Neural cell (in vitro differentiated cells): ENCODE results near the gene STX10. TPM values are rescaled to one million over a fixed set of nuclear protein-coding genes. Genes with fewer than 3 reads are reported as not detected.

ENCODE experiments used
- H2AFZ ChIP-seq: fragments of 200-600, 300-800 bp; sonication (generic), shearing (Covaris generic); 2 replicates; pipeline ENCODE4 v1.6.0; 2014; ENCODE audit warnings: low read depth, mild to moderate bottlenecking, antibody characterized with exemption, low read length, moderate library complexity
- H3F3A ChIP-seq: fragments of 200-600 bp; shearing (Covaris generic); 2 replicates; pipeline ENCODE4 v1.6.1; 2016; ENCODE audit warnings: mild to moderate bottlenecking, moderate library complexity, mixed read lengths, antibody characterized with exemption, low read length; ENCODE audit not compliant: insufficient read depth, poor library complexity, severe bottlenecking
- H3K27ac ChIP-seq: fragments of 200-600, 300-800 bp; sonication (generic), shearing (Covaris generic); 2 replicates; pipeline ENCODE4 v1.5.1; 2014; ENCODE audit warnings: mild to moderate bottlenecking, low read length, moderate library complexity
- H3K27me3 ChIP-seq: fragments of 300-800, 200-600 bp; sonication (generic), shearing (Covaris generic); 2 replicates; pipeline ENCODE4 v1.6.0; 2014; ENCODE audit warnings: mild to moderate bottlenecking, low read depth, low read length, moderate library complexity; ENCODE audit not compliant: insufficient read depth
- H3K36me3 ChIP-seq: fragments of 300-800, 200-600 bp; sonication (generic), shearing (Covaris generic); 2 replicates; pipeline ENCODE4 v1.5.1; 2014; ENCODE audit warnings: mild to moderate bottlenecking, antibody characterized with exemption, low read length, moderate library complexity; ENCODE audit not compliant: insufficient read depth
- H3K4me2 ChIP-seq: fragments of 300-800, 200-600 bp; sonication (generic), shearing (Covaris generic); 2 replicates; pipeline ENCODE4 v1.6.0; 2014; ENCODE audit warnings: mild to moderate bottlenecking, low read length
- H3K4me3 ChIP-seq: fragments of 300-800, 200-600 bp; sonication (generic), shearing (Covaris generic); 2 replicates; pipeline ENCODE4 v1.5.1; 2014; ENCODE audit warnings: mild to moderate bottlenecking, low read length, moderate library complexity
- H3K79me2 ChIP-seq: fragments of 200-600 bp; shearing (Covaris generic); replicated peaks from 2 replicates; pipeline ENCODE4 v1.6.0; 2014; ENCODE audit warnings: mild to moderate bottlenecking, low read length, moderate library complexity; ENCODE audit not compliant: insufficient read depth
- H3K9ac ChIP-seq: fragments of 300-800, 200-600 bp; sonication (generic), shearing (Covaris generic); 2 replicates; pipeline ENCODE4 v1.6.1; 2016; ENCODE audit warnings: mild to moderate bottlenecking, low read length, mixed read lengths
- H3K9me2 ChIP-seq: fragments of 200-600 bp; shearing (Covaris generic); 2 replicates; pipeline ENCODE4 v1.6.1; 2016; ENCODE audit warnings: mild to moderate bottlenecking, low read length, mixed read lengths; ENCODE audit not compliant: insufficient read depth
- H3K9me3 ChIP-seq: fragments of 200-600, 300-800 bp; sonication (generic), shearing (Covaris generic); 2 replicates; pipeline ENCODE4 v1.6.1; 2016; ENCODE audit warnings: mild to moderate bottlenecking, mixed run types, low read length, moderate library complexity, mixed read lengths
- H4K20me1 ChIP-seq: fragments of 200-600 bp; shearing (Covaris generic); 2 replicates; pipeline ENCODE4 v1.6.1; 2016; ENCODE audit warnings: mild to moderate bottlenecking, mixed run types; ENCODE audit not compliant: insufficient read depth
- EP300 ChIP-seq: fragments of 450-650 bp; conservative IDR thresholded peaks from 2 replicates; pipeline ENCODE4 v1.6.1; 2014; ENCODE audit warnings: antibody characterized with exemption, mild to moderate bottlenecking, moderate library complexity; ENCODE audit not compliant: poor library complexity, severe bottlenecking
- EZH2 ChIP-seq: fragments of 200-600, 300-800 bp; shearing (Covaris generic), sonication (generic); IDR thresholded peaks from 2 replicates; pipeline ENCODE4 v1.6.1; 2014; ENCODE audit warnings: antibody characterized with exemption, low read length, borderline replicate concordance, mild to moderate bottlenecking; ENCODE audit not compliant: insufficient read depth, poor library complexity, severe bottlenecking
- MXI1 ChIP-seq: fragments of 450-650 bp; conservative IDR thresholded peaks from 2 replicates; pipeline ENCODE4 v1.6.1; 2014; ENCODE audit warnings: antibody characterized with exemption, mild to moderate bottlenecking; ENCODE audit not compliant: poor library complexity, severe bottlenecking
- POLR2AphosphoS5 ChIP-seq: IDR thresholded peaks from 2 replicates; pipeline ENCODE4 v1.6.1; 2012
- RAD21 ChIP-seq: fragments of 450-650 bp; conservative IDR thresholded peaks from 2 replicates; pipeline ENCODE4 v1.6.1; 2014; ENCODE audit warnings: antibody characterized with exemption, mild to moderate bottlenecking, moderate library complexity
- SMC3 ChIP-seq: fragments of 450-650 bp; conservative IDR thresholded peaks from 2 replicates; pipeline ENCODE4 v1.6.1; 2014; ENCODE audit warnings: antibody characterized with exemption, mild to moderate bottlenecking, moderate library complexity; ENCODE audit not compliant: poor library complexity
- TAF1 ChIP-seq: IDR thresholded peaks from 2 replicates; pipeline ENCODE4 v1.6.1; 2012; ENCODE audit warnings: low read depth
- polyA plus RNA-seq: library from polyadenylated mRNA; depleted of rRNA; stranded (reverse); fragments of >200 nt; gene quantifications from 2 replicates; pipeline ENCODE4 v1.2.3, GENCODE V29; 2014
- TF ChIP-seq, protein P1 (sequence below): fragments of 450-650 bp; IDR thresholded peaks from 2 replicates; pipeline ENCODE4 v1.5.1; 2014; ENCODE audit warnings: antibody characterized with exemption, mild to moderate bottlenecking, moderate library complexity; ENCODE audit not compliant: poor library complexity, severe bottlenecking
- TF ChIP-seq, protein P2 (sequence below): IDR thresholded peaks from 2 replicates; pipeline ENCODE4 v1.6.1; 2012; ENCODE audit warnings: borderline replicate concordance

STX10 gene
- polyA plus RNA-seq, 1 donor from 2014 or later: 157 TPM

GRCh38 chr19:13122980-13123957, 26.9 kb downstream of the STX10 start:
- H3K27me3 ChIP-seq: no peaks in the 10 kb centered on the region
- no peak overlapping the region for H2AFZ ChIP-seq
- no peaks in the 10 kb centered on the region for H3F3A ChIP-seq
- TF ChIP-seq TAF1 (no peak), EP300 (no peak), MXI1 (no peak), SMC3 (no peak), RAD21 (no peak), POLR2AphosphoS5 (no peak), EZH2 (no peak)
- TF ChIP-seq, protein P1, sequence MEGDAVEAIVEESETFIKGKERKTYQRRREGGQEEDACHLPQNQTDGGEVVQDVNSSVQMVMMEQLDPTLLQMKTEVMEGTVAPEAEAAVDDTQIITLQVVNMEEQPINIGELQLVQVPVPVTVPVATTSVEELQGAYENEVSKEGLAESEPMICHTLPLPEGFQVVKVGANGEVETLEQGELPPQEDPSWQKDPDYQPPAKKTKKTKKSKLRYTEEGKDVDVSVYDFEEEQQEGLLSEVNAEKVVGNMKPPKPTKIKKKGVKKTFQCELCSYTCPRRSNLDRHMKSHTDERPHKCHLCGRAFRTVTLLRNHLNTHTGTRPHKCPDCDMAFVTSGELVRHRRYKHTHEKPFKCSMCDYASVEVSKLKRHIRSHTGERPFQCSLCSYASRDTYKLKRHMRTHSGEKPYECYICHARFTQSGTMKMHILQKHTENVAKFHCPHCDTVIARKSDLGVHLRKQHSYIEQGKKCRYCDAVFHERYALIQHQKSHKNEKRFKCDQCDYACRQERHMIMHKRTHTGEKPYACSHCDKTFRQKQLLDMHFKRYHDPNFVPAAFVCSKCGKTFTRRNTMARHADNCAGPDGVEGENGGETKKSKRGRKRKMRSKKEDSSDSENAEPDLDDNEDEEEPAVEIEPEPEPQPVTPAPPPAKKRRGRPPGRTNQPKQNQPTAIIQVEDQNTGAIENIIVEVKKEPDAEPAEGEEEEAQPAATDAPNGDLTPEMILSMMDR: no peak
- TF ChIP-seq, protein P2, sequence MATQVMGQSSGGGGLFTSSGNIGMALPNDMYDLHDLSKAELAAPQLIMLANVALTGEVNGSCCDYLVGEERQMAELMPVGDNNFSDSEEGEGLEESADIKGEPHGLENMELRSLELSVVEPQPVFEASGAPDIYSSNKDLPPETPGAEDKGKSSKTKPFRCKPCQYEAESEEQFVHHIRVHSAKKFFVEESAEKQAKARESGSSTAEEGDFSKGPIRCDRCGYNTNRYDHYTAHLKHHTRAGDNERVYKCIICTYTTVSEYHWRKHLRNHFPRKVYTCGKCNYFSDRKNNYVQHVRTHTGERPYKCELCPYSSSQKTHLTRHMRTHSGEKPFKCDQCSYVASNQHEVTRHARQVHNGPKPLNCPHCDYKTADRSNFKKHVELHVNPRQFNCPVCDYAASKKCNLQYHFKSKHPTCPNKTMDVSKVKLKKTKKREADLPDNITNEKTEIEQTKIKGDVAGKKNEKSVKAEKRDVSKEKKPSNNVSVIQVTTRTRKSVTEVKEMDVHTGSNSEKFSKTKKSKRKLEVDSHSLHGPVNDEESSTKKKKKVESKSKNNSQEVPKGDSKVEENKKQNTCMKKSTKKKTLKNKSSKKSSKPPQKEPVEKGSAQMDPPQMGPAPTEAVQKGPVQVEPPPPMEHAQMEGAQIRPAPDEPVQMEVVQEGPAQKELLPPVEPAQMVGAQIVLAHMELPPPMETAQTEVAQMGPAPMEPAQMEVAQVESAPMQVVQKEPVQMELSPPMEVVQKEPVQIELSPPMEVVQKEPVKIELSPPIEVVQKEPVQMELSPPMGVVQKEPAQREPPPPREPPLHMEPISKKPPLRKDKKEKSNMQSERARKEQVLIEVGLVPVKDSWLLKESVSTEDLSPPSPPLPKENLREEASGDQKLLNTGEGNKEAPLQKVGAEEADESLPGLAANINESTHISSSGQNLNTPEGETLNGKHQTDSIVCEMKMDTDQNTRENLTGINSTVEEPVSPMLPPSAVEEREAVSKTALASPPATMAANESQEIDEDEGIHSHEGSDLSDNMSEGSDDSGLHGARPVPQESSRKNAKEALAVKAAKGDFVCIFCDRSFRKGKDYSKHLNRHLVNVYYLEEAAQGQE: no peak
- H3K4me2 ChIP-seq: no peak overlapping the region
- H3K9ac ChIP-seq: no peak overlapping the region
- H3K36me3 ChIP-seq: no peaks in the 10 kb centered on the region
- no peaks in the 10 kb centered on the region for H3K9me2 ChIP-seq
- peaks cover 41% of the 10 kb centered on the region for H3K79me2 ChIP-seq
- no peak overlapping the region for H3K27ac ChIP-seq
- H3K9me3 ChIP-seq: no peaks in the 10 kb centered on the region
- no peak overlapping the region for H3K4me3 ChIP-seq
- H4K20me1 ChIP-seq: no peaks in the 10 kb centered on the region

DNA sequence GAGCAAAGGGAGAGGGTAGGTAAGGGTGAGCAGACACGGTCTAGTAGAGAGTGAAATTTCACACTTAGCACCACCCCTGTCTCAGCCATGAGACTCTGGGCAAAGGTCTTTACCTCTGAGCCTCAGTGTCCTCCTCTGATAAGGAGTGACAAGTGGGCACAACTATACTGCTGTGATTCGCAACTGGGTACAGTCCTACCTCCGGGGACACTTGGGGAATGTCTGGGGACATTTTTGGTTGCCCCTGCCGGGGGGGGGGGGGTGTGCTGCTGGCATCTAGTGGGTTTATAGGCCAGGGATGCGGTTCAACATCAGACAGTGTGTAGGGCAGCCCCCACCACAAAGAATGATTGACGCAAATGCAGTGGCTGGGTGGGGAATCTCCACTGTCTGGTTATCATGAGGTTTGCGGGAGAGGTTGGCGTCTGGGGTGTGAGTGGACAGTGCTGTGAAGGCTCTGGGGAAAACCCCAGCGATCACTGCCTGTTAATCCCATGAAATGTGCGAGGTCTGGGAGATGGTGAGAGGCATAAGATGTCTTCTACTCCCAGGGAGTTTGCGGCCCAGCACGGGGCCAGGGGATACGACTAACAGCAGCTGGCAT, 27.8 kb downstream of the STX10 start:
- H3K4me3 ChIP-seq: no peak overlapping the region
- peaks cover 44% of the 10 kb centered on the region for H3K79me2 ChIP-seq
- H3F3A ChIP-seq: no peaks in the 10 kb centered on the region
- TF ChIP-seq SMC3 (no peak), EZH2 (no peak), EP300 (no peak), TAF1 (no peak), MXI1 (no peak), POLR2AphosphoS5 (no peak)
- TF ChIP-seq, protein P2: no peak
- TF ChIP-seq, protein P1: no peak
- no peaks in the 10 kb centered on the region for H3K9me2 ChIP-seq
- no peak overlapping the region for H3K27ac ChIP-seq
- no peaks in the 10 kb centered on the region for H3K27me3 ChIP-seq
- H3K9me3 ChIP-seq: no peaks in the 10 kb centered on the region
- H2AFZ ChIP-seq: no peak overlapping the region
- H3K4me2 ChIP-seq: no peak overlapping the region
- no peaks in the 10 kb centered on the region for H3K36me3 ChIP-seq
- no peak overlapping the region for H3K9ac ChIP-seq
- no peaks in the 10 kb centered on the region for H4K20me1 ChIP-seq
